GM21447 (cell line): ENCODE measurements around the gene MTR.

Experiments used
- ATAC-seq: cut with Tn5 transposase; IDR thresholded peaks from one replicate; pipeline ENCODE4 v1.9.1; 2021; ENCODE audit not compliant: unreplicated experiment

The MTR gene

DNA sequence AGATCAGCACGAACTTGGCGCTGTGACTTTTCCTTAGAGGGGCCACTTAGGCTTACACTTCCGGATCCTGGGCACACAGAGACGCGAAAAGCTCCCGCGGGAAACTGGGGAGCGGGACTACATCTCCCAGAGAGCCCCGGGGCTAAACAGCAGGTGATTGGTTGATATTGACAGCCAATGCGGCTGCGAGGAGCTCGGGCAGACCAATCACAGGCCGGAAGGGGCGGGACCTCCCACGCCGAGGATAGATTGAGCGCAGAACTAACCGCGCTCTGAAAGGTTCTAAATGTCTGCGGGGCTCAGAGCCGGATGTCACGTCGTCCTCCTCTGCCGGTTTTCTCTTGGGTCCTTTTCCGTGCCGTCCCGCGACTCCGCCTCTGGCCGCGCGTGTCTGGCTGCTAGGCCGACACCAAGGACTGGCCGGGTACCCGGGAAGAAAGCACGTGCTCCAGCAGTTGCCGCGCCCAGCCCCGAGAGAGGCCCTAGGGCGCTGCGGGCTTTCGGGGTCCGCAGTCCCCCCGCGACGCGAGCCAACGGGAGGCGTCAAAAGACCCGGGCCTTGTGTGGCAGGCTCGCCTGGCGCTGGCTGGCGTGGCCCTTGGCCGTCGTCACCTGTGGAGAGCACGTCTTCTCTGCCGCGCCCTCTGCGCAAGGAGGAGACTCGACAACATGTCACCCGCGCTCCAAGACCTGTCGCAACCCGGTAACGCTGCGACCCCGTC, at the start of gene MTR:
Gene MTR, plus strand, starts transcription at position 258 of the 722 bp plus-strand sequence. Its CDS starts 412 bp downstream, at position 670.
- peak; percentile 97 for ATAC-seq

- ATAC-seq = no peak
Observed at GRCh38 chr1:236746785-236747184, 48.3 kb upstream of the MTR start.

DNA sequence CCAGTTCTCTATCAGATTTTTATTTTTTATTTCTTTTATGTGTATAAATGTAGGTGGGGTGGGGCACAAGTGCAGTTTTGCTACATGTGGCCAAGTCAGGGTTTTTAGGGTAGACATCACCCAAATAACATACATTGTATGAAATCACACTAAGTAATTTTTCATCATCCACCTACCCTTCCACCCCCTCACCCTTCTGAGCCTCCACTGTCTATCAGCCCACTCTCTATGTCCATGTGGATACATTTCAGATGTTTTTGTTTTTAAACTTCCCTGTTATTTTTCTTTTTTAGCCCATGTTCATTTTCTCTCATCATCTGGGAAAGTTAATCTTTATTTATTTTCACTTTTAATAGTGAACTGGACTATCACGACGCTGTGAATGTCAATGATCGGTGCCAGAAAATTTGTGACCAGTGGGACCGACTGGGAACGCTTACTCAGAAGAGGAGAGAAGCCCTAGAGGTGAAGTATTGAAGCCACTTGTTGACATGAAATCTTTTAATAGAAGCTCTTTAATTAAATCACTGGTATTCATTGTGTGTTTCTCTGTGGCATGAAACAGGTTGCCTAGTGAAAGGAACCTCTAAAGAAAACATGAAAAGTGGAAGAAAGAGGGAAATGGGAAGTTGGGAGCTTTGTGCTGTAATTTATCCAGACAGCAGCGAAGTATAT, 47.6 kb upstream of the MTR start:
- ATAC-seq = no peak

DNA sequence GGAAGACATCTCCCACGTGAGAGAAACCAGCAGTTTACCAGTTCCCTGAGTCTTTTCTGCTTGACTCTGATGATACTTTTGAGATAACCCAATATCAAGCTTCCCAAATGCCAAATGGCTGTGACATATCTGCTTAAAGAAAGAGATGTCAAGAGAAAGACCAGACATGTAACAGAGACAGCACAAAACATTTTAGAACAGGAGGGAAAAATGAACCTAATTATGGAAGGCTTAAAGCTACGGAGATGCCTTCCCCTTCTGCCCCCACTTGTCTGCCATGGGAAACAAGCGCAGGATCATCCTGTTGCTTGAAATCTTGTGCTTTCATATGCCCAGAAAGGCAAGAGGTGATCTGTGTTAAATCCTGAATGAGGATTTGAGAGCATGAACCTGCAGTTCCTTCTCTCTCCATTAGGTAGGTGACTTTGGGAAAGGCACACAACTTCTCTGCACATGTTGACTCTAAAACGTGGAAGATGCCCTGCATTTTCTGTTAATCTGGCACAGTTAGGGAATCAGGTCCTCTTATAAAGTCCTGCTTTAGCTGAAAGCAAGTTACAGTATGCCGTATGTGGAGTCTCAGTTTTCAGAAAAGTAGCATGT, 46.7 kb upstream of the MTR start:
- no peak for ATAC-seq

DNA sequence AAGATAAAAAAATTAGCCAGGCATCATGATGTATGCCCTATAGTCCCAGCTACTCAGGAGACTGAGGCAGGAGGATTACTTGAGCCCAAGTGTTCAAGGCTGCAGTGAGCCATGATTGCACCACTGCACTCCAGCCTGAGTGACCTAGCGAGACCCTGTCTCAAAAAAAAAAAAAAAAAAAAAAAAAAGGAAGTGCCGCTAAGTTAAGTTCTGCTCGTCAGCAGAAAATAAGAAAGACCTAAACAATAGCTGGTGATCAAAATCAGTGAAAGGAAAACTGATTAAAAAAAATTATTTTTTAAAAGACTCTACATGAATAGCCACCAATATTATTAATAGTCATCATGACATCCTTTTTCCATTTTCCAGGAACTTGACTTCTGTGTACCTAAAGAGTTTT, 44.2 kb upstream of the MTR start:
- ATAC-seq = no peak

- ATAC-seq = no peak
Observed at GRCh38 chr1:236751385-236751784, 43.7 kb upstream of the MTR start.

- ATAC-seq = no peak
Observed at GRCh38 chr1:236751935-236752334, 43.2 kb upstream of the MTR start.

DNA sequence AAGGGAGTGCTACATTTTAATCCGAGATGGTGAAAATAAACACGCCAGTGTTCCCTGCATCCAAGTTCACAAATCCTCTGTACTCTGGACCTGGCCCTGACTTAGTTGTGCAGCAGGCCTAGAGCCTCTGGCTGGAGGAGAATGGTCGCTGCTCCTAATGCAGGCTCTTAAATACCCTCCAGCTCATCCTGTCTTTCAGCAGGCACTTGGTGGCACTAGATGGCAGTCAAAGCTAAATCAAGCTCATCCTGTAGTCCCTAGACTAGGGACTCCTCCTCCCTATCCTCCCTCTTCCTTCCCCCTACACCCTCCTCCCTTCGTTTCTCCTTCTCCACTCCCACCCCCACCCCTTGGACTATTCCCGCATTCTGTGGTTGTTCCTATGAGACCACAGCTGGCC, 41.6 kb upstream of the MTR start:
- ATAC-seq = no peak

- no peak for ATAC-seq
Observed at GRCh38 chr1:236753964-236754363, 41.1 kb upstream of the MTR start.

GRCh38 chr1:236754525-236755210, 40.4 kb upstream of the MTR start:
- no peak for ATAC-seq

- no peak for ATAC-seq
Observed at GRCh38 chr1:236757640-236758039, 37.5 kb upstream of the MTR start.

GRCh38 chr1:236759252-236759859, 35.7 kb upstream of the MTR start:
- no peak for ATAC-seq

GRCh38 chr1:236760480-236760879, 34.6 kb upstream of the MTR start:
- ATAC-seq = no peak

- no peak for ATAC-seq
Observed at GRCh38 chr1:236760986-236761385, 34.1 kb upstream of the MTR start.

DNA sequence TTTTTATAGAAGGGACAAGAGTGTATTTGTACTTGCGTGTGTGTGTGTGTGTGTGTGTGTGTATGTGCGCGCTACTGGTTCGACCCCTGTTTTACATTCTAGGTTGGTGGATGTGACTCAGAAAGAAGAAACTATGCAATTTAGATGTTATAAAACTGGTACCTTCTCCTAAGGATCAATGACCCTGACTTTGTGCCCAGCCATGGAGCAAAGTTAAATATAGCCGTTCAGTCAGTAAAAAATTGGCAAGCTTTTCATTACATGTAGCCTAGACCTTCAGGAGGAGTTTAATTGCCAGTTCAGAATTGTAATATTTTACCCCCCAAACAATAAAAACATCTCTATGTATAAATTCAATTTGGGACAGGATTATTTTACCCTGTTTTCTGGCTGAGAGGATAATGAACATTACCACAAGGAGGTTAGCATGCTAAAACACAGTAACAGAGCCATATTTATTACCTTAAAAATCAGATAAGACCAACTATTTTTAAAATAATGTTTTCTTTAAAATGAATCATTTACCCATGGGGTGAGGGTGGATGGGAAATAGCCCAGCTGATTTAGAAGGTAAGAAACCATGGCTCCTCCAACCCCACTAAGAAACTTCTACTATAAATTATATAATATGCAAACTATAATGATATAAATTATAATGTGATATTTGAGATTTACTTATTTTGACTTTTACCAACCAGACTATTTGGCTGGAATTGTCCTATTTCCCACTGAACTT, 33.5 kb upstream of the MTR start:
- no peak for ATAC-seq

- no peak for ATAC-seq
Observed at GRCh38 chr1:236762410-236762809, 32.7 kb upstream of the MTR start.

GRCh38 chr1:236765831-236766230, 29.3 kb upstream of the MTR start:
- ATAC-seq = no peak

DNA sequence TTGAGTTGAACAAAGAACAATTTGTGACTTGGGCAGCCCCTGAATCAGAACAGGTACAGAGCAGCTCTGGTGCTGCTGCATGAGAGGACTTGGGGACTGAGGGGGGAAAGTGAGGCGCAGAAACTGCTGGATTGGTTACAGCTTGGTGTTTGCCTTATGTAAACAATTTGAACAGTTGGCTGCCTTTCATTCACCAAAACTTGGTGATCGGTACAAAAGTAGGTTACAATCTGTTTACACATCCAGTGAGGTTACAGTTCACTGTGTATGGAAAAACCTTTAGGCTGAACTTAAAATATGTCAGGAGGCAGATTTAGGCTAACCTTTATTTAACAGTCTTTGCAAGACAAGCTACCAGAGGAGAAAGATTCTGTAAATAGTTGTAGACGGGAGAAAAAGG, 28.6 kb upstream of the MTR start:
- no peak for ATAC-seq

DNA sequence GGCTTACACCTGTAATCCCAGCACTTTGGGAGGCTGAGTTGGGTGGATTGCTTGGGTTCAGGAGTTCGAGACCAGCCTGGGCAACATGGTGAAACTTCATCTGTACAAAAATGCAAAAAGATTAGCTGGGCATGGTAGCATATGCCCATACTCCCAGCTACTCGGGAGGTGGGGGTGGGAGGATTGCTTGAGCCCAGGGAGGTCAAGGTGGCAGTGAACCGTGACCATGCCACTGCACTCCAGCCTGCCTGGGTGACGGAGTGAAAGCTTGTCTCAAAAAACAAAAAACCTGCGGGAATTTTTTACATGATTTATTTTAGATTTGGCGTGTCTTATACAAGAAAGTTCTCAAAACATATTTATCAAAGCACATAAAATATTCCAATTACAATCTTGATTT, 27.8 kb upstream of the MTR start:
- no peak for ATAC-seq

- no peak for ATAC-seq
Observed at GRCh38 chr1:236768601-236769000, 26.5 kb upstream of the MTR start.

DNA sequence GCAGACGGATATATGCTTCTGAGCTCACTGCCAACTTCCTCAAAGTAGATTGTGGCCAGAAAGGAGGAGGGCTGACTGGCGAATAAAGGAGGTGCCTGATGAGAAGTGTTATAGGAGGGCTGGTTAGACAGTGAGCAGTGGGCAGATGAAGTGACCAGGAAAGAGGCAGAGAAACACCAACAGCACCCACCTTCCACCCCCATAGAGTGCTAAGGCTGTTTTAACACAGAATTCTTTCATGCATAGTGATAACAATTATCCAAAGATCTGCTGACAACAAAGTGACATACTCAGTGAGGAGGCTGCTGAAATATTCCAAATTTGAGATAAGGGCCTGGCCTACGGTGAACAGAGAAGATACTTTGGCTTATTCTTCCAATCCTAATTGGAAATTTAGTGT, 21.2 kb upstream of the MTR start:
- ATAC-seq = no peak
